HG03439 (cell line): ENCODE results near the gene UTP14C.
A peak's percentile ranks its signal among the peaks of the same experiment; 100 is the strongest.
"Not testable (repeated sequence)": the region's sequence is repeated elsewhere in the genome, so short reads cannot be mapped to it uniquely, and the experiment has no call there.

ENCODE experiments used
- ATAC-seq: cut with Tn5 transposase; IDR thresholded peaks from one replicate; pipeline ENCODE4 v1.9.1; 2021; ENCODE audit warnings: mild to moderate bottlenecking, moderate library complexity; ENCODE audit not compliant: unreplicated experiment

UTP14C gene

GRCh38 chr13:52024481-52024880 lies at the start of gene UTP14C:
UTP14C (plus strand) TSS chr13:52024691; CDS start chr13:52028805, 4,114 bp downstream.
- no peak for ATAC-seq

GRCh38 chr13:51976423-51976822 lies 48.1 kb upstream of the UTP14C start:
- no peak for ATAC-seq

GRCh38 chr13:51976890-51977289 lies 47.6 kb upstream of the UTP14C start:
- no peak for ATAC-seq

- ATAC-seq, result no peak
Observed at GRCh38 chr13:51977625-51978024, 46.9 kb upstream of the UTP14C start.

- no peak for ATAC-seq
Observed at GRCh38 chr13:51978796-51979556, 45.5 kb upstream of the UTP14C start.

GRCh38 chr13:51980908-51981307 lies 43.6 kb upstream of the UTP14C start:
- ATAC-seq, result no peak

GRCh38 chr13:51981355-51981754 lies 43.1 kb upstream of the UTP14C start:
- no peak for ATAC-seq

- ATAC-seq, result not testable (repeated sequence)
Observed at GRCh38 chr13:51983292-51983691, 41.2 kb upstream of the UTP14C start.

- ATAC-seq, result not testable (repeated sequence)
Observed at GRCh38 chr13:51984904-51985303, 39.6 kb upstream of the UTP14C start.

- no peak for ATAC-seq
Observed at GRCh38 chr13:51988988-51989618, 35.4 kb upstream of the UTP14C start.

- ATAC-seq, result no peak
Observed at GRCh38 chr13:51993713-51994112, 30.8 kb upstream of the UTP14C start.

GRCh38 chr13:51995677-51996551 lies 28.6 kb upstream of the UTP14C start:
- no peak for ATAC-seq

GRCh38 chr13:51996641-51997040 lies 27.9 kb upstream of the UTP14C start:
- no peak for ATAC-seq

GRCh38 chr13:51997186-51997585 lies 27.3 kb upstream of the UTP14C start:
- no peak for ATAC-seq

GRCh38 chr13:51997641-51998330 lies 26.7 kb upstream of the UTP14C start:
- no peak for ATAC-seq

GRCh38 chr13:51998723-51999509 lies 25.6 kb upstream of the UTP14C start:
- no peak for ATAC-seq

GRCh38 chr13:51999510-51999911 lies 25.0 kb upstream of the UTP14C start:
- no peak for ATAC-seq

- ATAC-seq, result no peak
Observed at GRCh38 chr13:51999921-52000320, 24.6 kb upstream of the UTP14C start.

- ATAC-seq, result peak; percentile 75
Observed at GRCh38 chr13:52001120-52001731, 23.3 kb upstream of the UTP14C start.

- ATAC-seq, result no peak
Observed at GRCh38 chr13:52002361-52002760, 22.1 kb upstream of the UTP14C start.
